ENCODE data around the gene GATA2.

The GATA2 gene

DNA sequence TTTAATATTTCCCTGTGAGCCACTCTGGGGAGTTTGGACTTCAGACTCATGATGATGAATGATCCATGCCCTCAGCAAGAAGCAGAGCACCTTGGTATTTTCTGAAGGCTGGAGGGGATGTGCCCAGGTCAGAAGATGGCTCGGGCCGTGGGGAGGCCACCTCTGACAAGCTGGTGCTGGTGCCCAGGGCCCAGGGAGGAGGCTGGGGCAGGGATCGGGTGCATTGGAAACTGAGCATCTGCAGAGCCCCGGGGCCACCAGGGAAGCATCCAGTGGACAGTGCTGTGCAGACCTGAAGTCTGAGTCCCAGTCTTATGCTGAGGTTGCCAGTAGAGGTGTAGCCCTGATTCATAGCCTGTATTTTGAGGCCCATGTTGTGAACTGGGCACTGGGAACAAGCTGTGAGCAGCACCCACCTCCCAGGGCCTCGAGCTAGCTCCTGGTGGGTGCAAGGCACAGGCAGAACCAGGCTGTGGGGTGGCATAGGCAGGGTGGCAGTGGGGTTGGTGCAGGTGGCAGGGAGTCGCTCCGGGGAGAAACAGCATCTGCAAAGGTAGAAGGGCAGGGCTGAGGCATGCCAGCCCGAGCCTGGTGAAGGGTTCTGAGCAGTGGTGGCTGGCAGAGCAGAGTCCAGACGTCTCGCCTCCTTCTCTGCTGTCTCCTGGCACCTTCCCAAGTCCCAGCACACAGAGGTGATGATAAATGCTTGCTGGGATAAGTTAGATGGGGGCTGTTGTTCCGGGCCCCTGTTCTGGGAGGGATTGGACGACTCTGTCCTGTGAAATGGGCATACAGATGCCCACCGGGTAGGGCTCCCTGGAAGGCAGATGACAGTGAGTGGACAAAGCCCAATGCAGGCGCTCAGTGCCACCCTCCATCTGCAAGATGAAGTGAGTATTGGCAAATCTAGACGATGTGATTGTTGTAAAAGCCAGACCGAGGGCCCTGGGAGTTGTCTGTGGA is 36.9 kb downstream of the GATA2 start:
- no peak for DNase-seq

GRCh38 chr3:128455116-128455515 is 37.9 kb downstream of the GATA2 start:
- no peak for DNase-seq

DNA sequence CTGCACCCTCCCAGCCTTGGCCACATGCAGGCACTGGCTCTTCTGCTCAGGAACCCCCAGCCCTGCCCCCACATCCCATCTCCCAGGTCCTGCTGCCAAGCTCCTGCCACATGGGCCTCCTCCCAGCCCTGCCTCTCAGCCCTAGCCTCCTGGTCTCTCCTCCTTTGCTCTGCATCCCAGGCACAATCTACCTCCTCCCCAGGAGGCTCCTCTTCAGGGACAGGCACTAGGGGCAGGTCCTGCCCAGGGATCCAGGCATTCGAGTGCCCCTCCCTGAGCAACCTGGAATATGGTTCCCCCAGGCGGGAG is 38.7 kb downstream of the GATA2 start:
- DNase-seq = no peak

GRCh38 chr3:128453501-128454309 is 39.3 kb downstream of the GATA2 start:
- DNase-seq = no peak

GRCh38 chr3:128452678-128453275 is 40.2 kb downstream of the GATA2 start:
- DNase-seq = no peak

- DNase-seq = no peak
Observed at GRCh38 chr3:128452120-128452519, 40.9 kb downstream of the GATA2 start.

GRCh38 chr3:128449111-128449638 is 43.8 kb downstream of the GATA2 start:
- no peak for DNase-seq

- DNase-seq = no peak
Observed at GRCh38 chr3:128448491-128448890, 44.5 kb downstream of the GATA2 start.

DNA sequence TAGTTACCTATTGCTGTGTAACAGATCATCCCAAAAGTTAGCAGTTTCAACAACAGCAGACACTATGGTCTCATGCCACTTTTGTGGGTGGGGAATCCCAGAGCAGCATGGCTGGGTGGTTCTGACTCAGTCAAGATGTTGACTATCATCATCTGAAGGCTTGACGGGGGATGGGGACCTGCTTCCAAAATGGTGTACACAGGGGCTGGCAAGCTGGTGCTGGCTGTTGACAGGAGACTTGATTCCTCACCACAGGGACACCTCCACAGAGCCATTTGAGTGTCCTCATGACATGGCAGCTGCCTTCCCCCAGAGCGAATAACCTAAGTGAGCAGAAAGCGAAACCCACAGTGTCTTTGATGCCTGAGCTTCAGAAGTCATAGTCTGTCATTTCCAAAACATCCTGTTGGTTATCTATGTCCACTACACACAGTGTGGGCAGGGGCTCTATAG is 45.4 kb downstream of the GATA2 start:
- no peak for DNase-seq

DNA sequence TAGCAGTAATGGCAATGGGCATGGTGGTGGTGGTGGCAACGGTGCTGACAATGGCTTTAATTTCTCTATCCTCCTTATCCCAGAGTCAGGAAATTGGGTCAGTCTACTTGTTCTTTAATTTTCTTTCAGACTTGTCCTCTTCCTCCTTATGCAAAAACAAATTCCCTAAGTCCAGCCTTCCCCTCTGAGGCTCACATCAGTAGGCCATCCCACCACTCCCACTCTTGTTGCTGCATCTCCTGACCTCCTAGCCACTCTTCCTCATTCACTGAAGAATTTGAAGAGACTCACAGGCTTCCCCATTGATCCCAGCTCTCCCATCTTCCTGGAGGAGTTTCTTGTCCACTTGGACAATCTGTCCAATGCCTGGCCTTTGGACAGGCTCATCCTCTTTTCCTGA is 46.2 kb downstream of the GATA2 start:
- DNase-seq = no peak

- no peak for DNase-seq
Observed at GRCh38 chr3:128445357-128445756, 47.6 kb downstream of the GATA2 start.

- DNase-seq = no peak
Observed at GRCh38 chr3:128443771-128444170, 49.2 kb downstream of the GATA2 start.

- DNase-seq = no peak
Observed at GRCh38 chr3:128442949-128443348, 50.1 kb downstream of the GATA2 start.

DNA sequence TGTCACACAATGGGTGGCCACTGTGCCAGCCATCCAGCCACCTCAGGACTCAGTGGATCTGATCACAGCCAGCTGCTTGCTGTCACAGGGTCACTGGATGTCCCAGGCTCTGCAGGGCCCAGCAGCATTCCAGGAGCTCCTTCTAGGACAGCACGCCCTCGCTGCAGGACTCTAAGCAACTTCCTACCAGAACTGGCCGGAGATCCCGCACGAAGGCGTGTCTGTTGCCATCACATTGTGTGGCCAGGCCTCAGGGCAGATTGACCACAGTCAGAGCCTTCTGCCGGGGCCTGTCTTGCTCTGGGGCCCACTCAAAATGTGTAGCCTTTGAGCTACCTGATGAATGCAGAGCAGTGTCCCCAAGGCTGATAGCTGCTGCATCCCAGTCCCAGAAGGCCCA is 50.9 kb downstream of the GATA2 start:
- DNase-seq = no peak

DNA sequence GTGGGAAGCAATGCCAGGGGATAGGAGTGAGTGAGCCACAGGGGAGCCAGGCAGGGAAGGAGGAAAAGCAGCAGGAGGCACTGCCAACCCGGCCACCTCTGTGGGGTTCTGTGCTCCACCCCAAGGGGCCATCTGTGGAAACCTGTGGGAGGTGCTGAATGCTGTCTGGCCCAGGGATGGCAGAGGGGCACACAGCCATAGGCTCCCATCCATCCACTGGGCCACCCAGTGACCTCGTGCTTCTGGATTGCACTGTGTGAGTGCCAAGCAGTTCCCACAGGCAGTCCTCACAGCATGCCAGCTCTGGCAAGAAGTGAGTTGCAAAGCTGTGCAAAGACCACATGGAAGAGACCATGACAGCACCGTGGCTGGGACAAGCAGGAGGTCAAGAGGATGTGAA is 53.8 kb downstream of the GATA2 start:
- no peak for DNase-seq

GRCh38 chr3:128438488-128439072 is 54.4 kb downstream of the GATA2 start:
- DNase-seq = no peak

DNA sequence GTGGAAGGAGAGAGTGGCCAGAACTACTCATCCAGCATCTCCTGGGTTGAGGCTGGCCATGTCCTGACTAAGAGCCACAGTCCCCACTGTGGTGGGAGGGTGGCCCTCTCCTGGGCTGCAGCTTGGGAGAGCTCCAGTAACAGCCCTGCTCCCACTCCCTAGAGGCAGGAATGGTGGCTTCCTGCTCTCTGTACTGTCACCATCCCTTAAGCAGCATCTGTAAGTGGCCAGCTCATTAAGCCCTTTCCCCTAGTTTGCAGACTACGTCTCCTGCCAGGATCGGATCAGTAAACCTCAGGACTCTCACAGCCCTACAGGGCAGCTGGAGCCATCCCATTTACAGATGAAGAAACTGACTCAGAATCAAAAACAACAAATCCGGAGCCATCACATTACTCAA is 56.8 kb downstream of the GATA2 start:
- no peak for DNase-seq

- DNase-seq = no peak
Observed at GRCh38 chr3:128435561-128435960, 57.4 kb downstream of the GATA2 start.

DNA sequence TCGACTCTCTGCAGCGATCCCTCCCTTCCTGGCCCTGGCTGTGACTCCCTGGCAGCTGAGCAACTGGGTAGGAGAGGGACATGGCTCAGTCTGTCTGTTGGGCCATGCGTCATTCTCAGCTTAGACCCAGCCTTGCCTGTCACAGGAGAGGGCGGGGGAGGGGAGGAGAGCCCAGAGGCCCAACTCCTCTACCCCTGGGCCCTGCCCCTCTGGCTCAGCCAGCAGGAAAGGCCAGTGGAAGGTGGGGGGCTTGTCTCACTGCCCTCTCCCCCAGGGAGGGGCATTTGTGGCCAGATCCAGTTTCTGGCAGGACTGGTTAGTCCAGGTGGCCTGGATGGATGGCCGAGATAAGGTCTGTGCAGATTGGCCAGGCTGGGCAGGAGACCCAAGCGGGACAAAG is 57.9 kb downstream of the GATA2 start:
- DNase-seq = no peak

- DNase-seq = no peak
Observed at GRCh38 chr3:128434524-128434923, 58.5 kb downstream of the GATA2 start.

DNA sequence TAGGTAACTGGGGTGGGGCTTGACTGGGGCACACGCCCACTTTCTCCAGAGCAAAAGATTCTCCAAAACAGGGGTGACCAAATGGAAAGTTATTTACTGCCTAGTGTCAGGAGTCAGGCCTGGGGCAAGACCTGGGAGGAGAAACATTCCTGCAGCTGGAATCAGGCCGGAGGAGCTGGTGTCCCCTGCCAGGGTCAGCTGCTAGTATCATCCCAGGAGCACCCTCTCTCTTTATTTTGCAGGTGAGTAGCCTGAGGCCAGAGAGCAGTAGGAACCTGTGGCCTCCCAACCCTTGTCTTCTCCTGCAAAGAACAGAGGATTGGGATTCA is 59.2 kb downstream of the GATA2 start:
- DNase-seq = no peak

DNA sequence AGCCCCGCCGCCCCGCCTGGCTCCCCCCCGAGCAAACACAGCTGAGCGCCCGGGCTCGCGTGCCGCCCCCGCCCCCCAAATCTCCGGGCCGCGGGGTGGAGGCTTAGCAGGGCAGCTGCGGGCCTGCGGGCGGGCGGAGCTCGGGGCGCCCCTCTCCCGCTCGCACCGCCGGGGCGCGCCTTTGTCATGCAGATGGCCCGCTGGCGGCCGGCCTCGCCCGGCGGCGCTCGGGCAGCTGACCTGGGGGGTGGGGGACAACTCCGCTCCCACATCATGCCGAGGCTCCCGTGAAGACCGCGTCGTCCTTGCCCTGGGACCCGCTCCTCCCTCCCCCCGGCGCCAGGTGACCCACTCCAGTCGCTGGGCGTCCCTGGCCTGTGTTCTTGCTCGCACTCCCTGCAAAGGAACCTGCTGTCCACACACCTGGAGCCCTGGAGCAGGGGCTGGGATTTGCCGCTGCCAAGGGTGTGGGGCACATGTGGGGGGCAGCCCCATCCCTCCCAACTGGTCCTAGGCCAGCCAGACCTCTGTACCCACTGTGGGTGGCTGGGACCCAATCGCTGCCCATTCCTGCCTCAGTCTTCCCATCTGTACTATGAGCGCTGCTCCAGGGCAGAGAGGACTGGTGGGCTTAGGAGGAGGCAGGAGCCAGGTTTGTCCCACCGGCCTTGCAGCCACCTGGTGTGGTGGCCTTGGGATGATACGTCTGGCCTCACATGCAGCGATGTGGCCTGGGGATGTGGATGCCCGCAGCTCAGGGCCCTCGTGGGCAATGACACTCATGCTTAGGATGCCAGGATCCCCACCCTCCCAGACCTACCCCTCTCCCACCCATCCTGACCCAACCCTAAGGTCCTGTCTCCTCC is 59.8 kb downstream of the GATA2 start:
- no peak for DNase-seq
